ENCODE data around the gene OR2A14. TPM values are rescaled to one million over a fixed set of nuclear protein-coding genes. Genes with fewer than 3 reads are reported as not detected.

OR2A14 gene
- total and polyA plus RNA-seq, 2 of the 4 experiments (the other 2 are of a cell fraction) = not detected

GRCh38 chr7:144102041-144102440 is 20.9 kb upstream of the OR2A14 start:
- CTCF ChIA-PET = no interaction called here
- H2BK15ac ChIP-seq (ENCODE audit: low read depth, low read length) = no peak overlapping the region
- H3K79me1 ChIP-seq (ENCODE audit: low read depth in 1 of 2, low read length in 2 of 2) = no peaks in the 10 kb centered on the region
- H3K4ac ChIP-seq (ENCODE audit: low read depth, low read length) = no peak overlapping the region
- H3K23ac ChIP-seq (ENCODE audit: low read depth, low read length) = no peak overlapping the region
- dilution Hi-C loops (cut with HindIII; ENCODE audit: low sequenced_read_pairs, unreplicated experiment) (no loop called here), intact Hi-C loops (cut with micrococcal nuclease) (no loop called here), in situ Hi-C loops (cut with MboI; ENCODE audit: low sequenced_read_pairs) (no loop called here)
- no peak overlapping the region for H3K56ac ChIP-seq (ENCODE audit: extremely low read depth, insufficient read depth, low read length)
- DNase-seq = no peak
- H3K9me3 ChIP-seq (ENCODE audit: control insufficient read depth, insufficient read depth, low read length) = no peaks in the 10 kb centered on the region
- H3K27ac ChIP-seq (ENCODE audit: insufficient read depth, low read length) = no peak overlapping the region
- no peak overlapping the region for H4K5ac ChIP-seq (ENCODE audit: low read depth, low read length)
- no peak overlapping the region for H3K9ac ChIP-seq (ENCODE audit: low read depth, low read length)
- no peak overlapping the region for H3K4me2 ChIP-seq (ENCODE audit: low read depth, low read length)
- no TSS peak for BruUV-seq (replicated peaks)
- no peak overlapping the region for H3K14ac ChIP-seq (replicated peaks; ENCODE audit: low read depth, low read length)
- no peak for ATAC-seq (ENCODE audit: low read depth)
- POLR2A ChIA-PET (ENCODE audit: unreplicated experiment) = no interaction called here
- no peak overlapping the region for H4K8ac ChIP-seq (ENCODE audit: low read depth in 2 of 2, low read length in 2 of 2)
- no peak overlapping the region for H2AK9ac ChIP-seq (replicated peaks; ENCODE audit: low read depth, low read length, poor library complexity)
- H3K4me1 ChIP-seq (ENCODE audit: control insufficient read depth, insufficient read depth, low read length) = no peaks in the 10 kb centered on the region
- no peak overlapping the region for H2AK5ac ChIP-seq (ENCODE audit: low read depth, low read length)
- no peaks in the 10 kb centered on the region for H3K27me3 ChIP-seq (ENCODE audit: control insufficient read depth, insufficient read depth, low read length)
- no peaks in the 10 kb centered on the region for H4K20me1 ChIP-seq (ENCODE audit: insufficient read depth, low read length)
- H2BK20ac ChIP-seq (ENCODE audit: low read depth, low read length) = no peak overlapping the region
- H3K36me3 ChIP-seq (ENCODE audit: control insufficient read depth, insufficient read depth, low read length) = no peaks in the 10 kb centered on the region
- H2BK120ac ChIP-seq (ENCODE audit: low read depth, low read length) = no peak overlapping the region
- no peak overlapping the region for H2AFZ ChIP-seq (replicated peaks; ENCODE audit: low read length, poor library complexity)
- no peaks in the 10 kb centered on the region for H3K9me1 ChIP-seq (ENCODE audit: insufficient read depth, low read length)
- no peak overlapping the region for H3K18ac ChIP-seq (ENCODE audit: low read depth, low read length)
- H3K4me3 ChIP-seq (ENCODE audit: insufficient read depth, low read depth, low read length) = no peak overlapping the region
- no peak overlapping the region for H2BK5ac ChIP-seq (ENCODE audit: low read depth, low read length, poor library complexity, severe bottlenecking)
- no peak overlapping the region for H4K91ac ChIP-seq (ENCODE audit: insufficient read depth, low read depth, low read length)
- TF ChIP-seq NFE2L2 (IDR thresholded peaks at IDR 0.05; ENCODE audit: low read depth, low read length) = no peak
- no peak for TF ChIP-seq RAD21 (IDR thresholded peaks at IDR 0.05; ENCODE audit: low read length)
- TF ChIP-seq RCOR1 (IDR thresholded peaks at IDR 0.05; ENCODE audit: insufficient replicate concordance, low read length) = no peak
